Measurements from ENCODE around the gene BMP8B. TPM values are rescaled to one million over a fixed set of nuclear protein-coding genes. Genes with fewer than 3 reads are reported as not detected.
"Not testable (repeated sequence)": the region's sequence is repeated elsewhere in the genome, so short reads cannot be mapped to it uniquely, and the experiment has no call there.

The BMP8B gene
- polyA plus RNA-seq, 1 donor from 2014 or later = 0.14 TPM

GRCh38 chr1:39795651-39796050, 7.0 kb upstream of the BMP8B start:
- peaks cover 3% of the 10 kb centered on the region for H3K36me3 Mint-ChIP-seq
- peaks cover 19 to 32% (median 22%) of the 10 kb centered on the region in 3 donors for H3K4me1 Mint-ChIP-seq
- no peak overlapping the region for H3K4me3 Mint-ChIP-seq
- peaks cover 3% of the 10 kb centered on the region for H3K27me3 Mint-ChIP-seq
- H3K9me3 Mint-ChIP-seq = no peaks in the 10 kb centered on the region
- no peak overlapping the region for H3K27ac Mint-ChIP-seq

- peaks cover 12 to 32% (median 17%) of the 10 kb centered on the region in 3 donors for H3K4me1 Mint-ChIP-seq
- H3K27ac Mint-ChIP-seq = no peak overlapping the region
- no peaks in the 10 kb centered on the region for H3K36me3 Mint-ChIP-seq
- H3K27me3 Mint-ChIP-seq = peaks cover 6% of the 10 kb centered on the region
- H3K9me3 Mint-ChIP-seq = no peaks in the 10 kb centered on the region
- H3K4me3 Mint-ChIP-seq = peak overlapping the region in 1 of 4 donors; percentile 43
Measured at GRCh38 chr1:39791838-39792237, 3.2 kb upstream of the BMP8B start.

- Mint-ChIP-seq H3K27ac (peak overlapping the region in 2 of 3 donors; percentile 74 to 88), H3K27me3 (peaks cover 6% of the 10 kb centered on the region), H3K9me3 (no peaks in the 10 kb centered on the region), H3K4me1 (peaks cover 8 to 41% (median 17%) of the 10 kb centered on the region in 3 donors), H3K36me3 (no peaks in the 10 kb centered on the region), H3K4me3 (peak overlapping the region; percentile 63 to 94 (median 88))
Measured at GRCh38 chr1:39789571-39790110, 976 bp upstream of the BMP8B start.

- Mint-ChIP-seq H3K27ac (no peak overlapping the region), H3K4me1 (peaks cover 7 to 38% (median 17%) of the 10 kb centered on the region in 3 donors), H3K36me3 (no peaks in the 10 kb centered on the region), H3K9me3 (no peaks in the 10 kb centered on the region), H3K27me3 (peaks cover 6% of the 10 kb centered on the region), H3K4me3 (peak overlapping the region in 1 of 4 donors; percentile 52)
Measured at GRCh38 chr1:39788426-39788757, 273 bp downstream of the BMP8B start.

GRCh38 chr1:39787964-39788363, 701 bp downstream of the BMP8B start:
- H3K27me3 Mint-ChIP-seq, H3K9me3 Mint-ChIP-seq, H3K36me3 Mint-ChIP-seq, H3K27ac Mint-ChIP-seq: not testable (repeated sequence)
- Mint-ChIP-seq H3K4me1 (peaks cover 5 to 37% (median 13%) of the 10 kb centered on the region in 3 donors), H3K4me3 (peak overlapping the region; percentile 76 to 87 (median 82))

- Mint-ChIP-seq H3K4me1 (peaks cover under 1 to 32% (median 10%) of the 10 kb centered on the region in 3 donors), H3K9me3 (no peaks in the 10 kb centered on the region), H3K4me3 (peak overlapping the region; percentile 76 to 87 (median 82)), H3K36me3 (no peaks in the 10 kb centered on the region), H3K27ac (peak overlapping the region; percentile 54 to 84 (median 71)), H3K27me3 (peaks cover 3% of the 10 kb centered on the region)
Measured at GRCh38 chr1:39787468-39787867, 1.2 kb downstream of the BMP8B start.

- H3K9me3 Mint-ChIP-seq, H3K36me3 Mint-ChIP-seq, H3K27me3 Mint-ChIP-seq: not testable (repeated sequence)
- Mint-ChIP-seq H3K4me3 (peak overlapping the region; percentile 76 to 87 (median 82)), H3K4me1 (peaks cover 0 to 29% (median 8%) of the 10 kb centered on the region in 3 donors), H3K27ac (peak overlapping the region; percentile 54 to 84 (median 71))
Measured at GRCh38 chr1:39787108-39787375, 1.6 kb downstream of the BMP8B start.

GRCh38 chr1:39786303-39787107, 2.2 kb downstream of the BMP8B start:
- not testable (repeated sequence) for H3K9me3 Mint-ChIP-seq, H3K36me3 Mint-ChIP-seq, H3K27me3 Mint-ChIP-seq
- H3K4me3 Mint-ChIP-seq = peak overlapping the region; percentile 76 to 87 (median 82)
- peak overlapping the region; percentile 2 to 65 (median 64) for H3K27ac Mint-ChIP-seq
- H3K4me1 Mint-ChIP-seq = peaks cover 0 to 27% (median 7%) of the 10 kb centered on the region in 3 donors

- peaks cover 0 to 25% (median 0%) of the 10 kb centered on the region in 3 donors for H3K4me1 Mint-ChIP-seq
- H3K27me3 Mint-ChIP-seq, H3K27ac Mint-ChIP-seq, H3K9me3 Mint-ChIP-seq, H3K36me3 Mint-ChIP-seq: not testable (repeated sequence)
- peak overlapping the region in 1 of 4 donors; percentile 49 for H3K4me3 Mint-ChIP-seq
Measured at GRCh38 chr1:39782685-39783084, 6.0 kb downstream of the BMP8B start.

GRCh38 chr1:39782103-39782502, 6.6 kb downstream of the BMP8B start:
- no peak overlapping the region for H3K27ac Mint-ChIP-seq

GRCh38 chr1:39781349-39781715, 7.3 kb downstream of the BMP8B start:
- H3K9me3 Mint-ChIP-seq = no peaks in the 10 kb centered on the region
- H3K4me1 Mint-ChIP-seq = peaks cover 0 to 27% (median 1%) of the 10 kb centered on the region in 3 donors
- H3K4me3 Mint-ChIP-seq = peak overlapping the region in 1 of 4 donors; percentile 20
- H3K36me3 Mint-ChIP-seq = peaks cover 3% of the 10 kb centered on the region
- peaks cover 1% of the 10 kb centered on the region for H3K27me3 Mint-ChIP-seq
- peak overlapping the region in 1 of 3 donors; percentile 31 for H3K27ac Mint-ChIP-seq

More at GRCh38 chr1:39782103-39782502, 6.6 kb downstream of the BMP8B start:
- Mint-ChIP-seq H3K4me1 (peaks cover 0 to 26% (median 0%) of the 10 kb centered on the region in 3 donors), H3K36me3 (peaks cover 3% of the 10 kb centered on the region), H3K27me3 (no peaks in the 10 kb centered on the region), H3K4me3 (no peak overlapping the region), H3K9me3 (no peaks in the 10 kb centered on the region)

- Mint-ChIP-seq H3K27me3 (peaks cover 2% of the 10 kb centered on the region), H3K9me3 (no peaks in the 10 kb centered on the region), H3K4me3 (no peak overlapping the region), H3K4me1 (peaks cover 0 to 24% (median 4%) of the 10 kb centered on the region in 3 donors), H3K27ac (peak overlapping the region in 1 of 3 donors; percentile 54), H3K36me3 (peaks cover 3% of the 10 kb centered on the region)
Measured at GRCh38 chr1:39779821-39780220, 8.8 kb downstream of the BMP8B start.

- Mint-ChIP-seq H3K36me3 (peaks cover 3% of the 10 kb centered on the region), H3K27ac (peak overlapping the region in 2 of 3 donors; percentile 71 to 82), H3K4me1 (peaks cover 0 to 24% (median 4%) of the 10 kb centered on the region in 3 donors)
Measured at GRCh38 chr1:39779137-39779536, 9.5 kb downstream of the BMP8B start.

GRCh38 chr1:39778463-39779099, 10.1 kb downstream of the BMP8B start:
- not testable (repeated sequence) for H3K36me3 Mint-ChIP-seq, H3K27me3 Mint-ChIP-seq, H3K9me3 Mint-ChIP-seq
- Mint-ChIP-seq H3K4me1 (peaks cover 0 to 24% (median 4%) of the 10 kb centered on the region in 3 donors), H3K4me3 (peak overlapping the region in 1 of 4 donors; percentile 12), H3K27ac (peak overlapping the region in 1 of 3 donors; percentile 82)

More at GRCh38 chr1:39779137-39779536, 9.5 kb downstream of the BMP8B start:
- Mint-ChIP-seq H3K4me3 (no peak overlapping the region), H3K9me3 (no peaks in the 10 kb centered on the region), H3K27me3 (peaks cover 2% of the 10 kb centered on the region)

GRCh38 chr1:39777896-39778295, 10.8 kb downstream of the BMP8B start:
- H3K4me1 Mint-ChIP-seq = peaks cover 0 to 24% (median 4%) of the 10 kb centered on the region in 3 donors
- not testable (repeated sequence) for H3K4me3 Mint-ChIP-seq, H3K9me3 Mint-ChIP-seq, H3K27ac Mint-ChIP-seq, H3K36me3 Mint-ChIP-seq, H3K27me3 Mint-ChIP-seq

Data from IgD-negative memory B cell (primary cell).